Measurements from ENCODE around the gene NDUFB2. TPM values are rescaled to one million over a fixed set of nuclear protein-coding genes. Genes with fewer than 3 reads are reported as not detected.

Gene NDUFB2
- polyA plus RNA-seq, 1 donor (not counting 4 experiments of a cell fraction or from before 2014, with no cell fraction given) = 379 TPM

- no peak overlapping the region for H3K27ac ChIP-seq (ENCODE audit: control insufficient read depth, insufficient read depth, low read length)
- no peak overlapping the region for H3K4me2 ChIP-seq (ENCODE audit: control insufficient read depth, extremely low read depth, insufficient read depth, low read depth, low read length)
- no peaks in the 10 kb centered on the region for H3K27me3 ChIP-seq (ENCODE audit: control insufficient read depth, extremely low read depth, insufficient read depth, low read length)
- H3K4me3 ChIP-seq (ENCODE audit: control insufficient read depth in 2 of 3, extremely low read depth in 1 of 3, insufficient read depth in 2 of 3, low read depth in 1 of 3, low read length in 3 of 3) = no peak overlapping the region
- H2AFZ ChIP-seq (ENCODE audit: control insufficient read depth, low read length) = no peak overlapping the region
- TF ChIP-seq CTCF (optimal IDR thresholded peaks at IDR 0.05 in 1 of 3, IDR thresholded peaks at IDR 0.05 in 1 of 3, conservative IDR thresholded peaks at IDR 0.05 in 1 of 3; ENCODE audit: extremely low read depth in 1 of 3, insufficient read depth in 2 of 3, low read length in 3 of 3) (no peak), EZH2 (IDR thresholded peaks at IDR 0.05; ENCODE audit: low read length) (no peak)
- no peak for DNase-seq (ENCODE audit: low read depth, low spot score)
- no peaks in the 10 kb centered on the region for H4K20me1 ChIP-seq (ENCODE audit: control insufficient read depth, extremely low read depth, insufficient read depth, low read length)
- dilution Hi-C loops (cut with MboI; ENCODE audit: extremely low pct_ligation_motif_present, low sequenced_read_pairs) = no loop called here
- H3K9me3 ChIP-seq (ENCODE audit: control insufficient read depth, low read depth, low read length) = no peaks in the 10 kb centered on the region
- peaks cover 4% of the 10 kb centered on the region for H3K4me1 ChIP-seq (ENCODE audit: control insufficient read depth, extremely low read depth, insufficient read depth, low read length)
- no peak overlapping the region for H3K9ac ChIP-seq (ENCODE audit: control insufficient read depth, extremely low read depth, insufficient read depth, low read length)
- H3K79me2 ChIP-seq (ENCODE audit: control insufficient read depth, insufficient read depth, low read length) = peaks cover 47% of the 10 kb centered on the region
- peaks cover 10% of the 10 kb centered on the region in 2 experiments for H3K36me3 ChIP-seq (ENCODE audit: control insufficient read depth in 2 of 2, extremely low read depth in 1 of 2, insufficient read depth in 2 of 2, low read length in 2 of 2)
- no peaks in the 10 kb centered on the region for H3K9me1 ChIP-seq (ENCODE audit: control insufficient read depth, extremely low read depth, insufficient read depth, low read length)
- FAIRE-seq = no peak
Observed at GRCh38 chr7:140702774-140703173, 6.3 kb downstream of the NDUFB2 start.

GRCh38 chr7:140704205-140704604 is 7.7 kb downstream of the NDUFB2 start:
- TF ChIP-seq CTCF (optimal IDR thresholded peaks at IDR 0.05 in 1 of 3, IDR thresholded peaks at IDR 0.05 in 1 of 3, conservative IDR thresholded peaks at IDR 0.05 in 1 of 3; ENCODE audit: extremely low read depth in 1 of 3, insufficient read depth in 2 of 3, low read length in 3 of 3) = no peak
- TF ChIP-seq EZH2 (IDR thresholded peaks at IDR 0.05; ENCODE audit: low read length) = no peak
- no peak overlapping the region for H3K4me3 ChIP-seq (ENCODE audit: control insufficient read depth in 2 of 3, extremely low read depth in 1 of 3, insufficient read depth in 2 of 3, low read depth in 1 of 3, low read length in 3 of 3)
- no peaks in the 10 kb centered on the region for H3K27me3 ChIP-seq (ENCODE audit: control insufficient read depth, extremely low read depth, insufficient read depth, low read length)
- no peak overlapping the region for H3K9ac ChIP-seq (ENCODE audit: control insufficient read depth, extremely low read depth, insufficient read depth, low read length)
- no peak overlapping the region for H3K27ac ChIP-seq (ENCODE audit: control insufficient read depth, insufficient read depth, low read length)
- no peak overlapping the region for H3K4me2 ChIP-seq (ENCODE audit: control insufficient read depth, extremely low read depth, insufficient read depth, low read depth, low read length)
- no peaks in the 10 kb centered on the region for H3K9me3 ChIP-seq (ENCODE audit: control insufficient read depth, low read depth, low read length)
- dilution Hi-C loops (cut with MboI; ENCODE audit: extremely low pct_ligation_motif_present, low sequenced_read_pairs) = no loop called here
- H2AFZ ChIP-seq (ENCODE audit: control insufficient read depth, low read length) = no peak overlapping the region
- peaks cover 10% of the 10 kb centered on the region in 2 experiments for H3K36me3 ChIP-seq (ENCODE audit: control insufficient read depth in 2 of 2, extremely low read depth in 1 of 2, insufficient read depth in 2 of 2, low read length in 2 of 2)
- no peaks in the 10 kb centered on the region for H3K9me1 ChIP-seq (ENCODE audit: control insufficient read depth, extremely low read depth, insufficient read depth, low read length)
- FAIRE-seq = no peak
- no peak for DNase-seq (ENCODE audit: low read depth, low spot score)
- H3K4me1 ChIP-seq (ENCODE audit: control insufficient read depth, extremely low read depth, insufficient read depth, low read length) = no peaks in the 10 kb centered on the region
- no peaks in the 10 kb centered on the region for H4K20me1 ChIP-seq (ENCODE audit: control insufficient read depth, extremely low read depth, insufficient read depth, low read length)
- peaks cover 35% of the 10 kb centered on the region for H3K79me2 ChIP-seq (ENCODE audit: control insufficient read depth, insufficient read depth, low read length)

Data from keratinocyte (primary cell).